ENCODE measurements around the gene PTPMT1. TPM values are rescaled to one million over a fixed set of nuclear protein-coding genes. Genes with fewer than 3 reads are reported as not detected.

The PTPMT1 gene
- total RNA-seq, 1 donor, result 57.9 TPM

GRCh38 chr11:47586098-47586855, 20.9 kb downstream of the PTPMT1 start, which contains the start of gene FAM180B:
Gene FAM180B (plus strand): TSS chr11:47586678. CDS start chr11:47586769, 91 bp downstream.
- Histone ChIP-seq H3K27me3 (ENCODE audit: insufficient read depth, low read length) (no peaks in the 10 kb centered on the region), H3K4me3 (ENCODE audit: low read length) (no peak within 1 kb of the TSS), H3K4me1 (ENCODE audit: insufficient read depth, low read length) (peaks cover 13% of the 10 kb centered on the region), H3K9me3 (ENCODE audit: low read depth, low read length) (no peaks in the 10 kb centered on the region)

GRCh38 chr11:47587039-47587716, 21.8 kb downstream of the PTPMT1 start:
- H3K9me3 ChIP-seq (ENCODE audit: low read depth, low read length), result no peaks in the 10 kb centered on the region
- peaks cover 21% of the 10 kb centered on the region for H3K4me1 ChIP-seq (ENCODE audit: insufficient read depth, low read length)
- peaks cover 3% of the 10 kb centered on the region for H3K27me3 ChIP-seq (ENCODE audit: insufficient read depth, low read length)
- no peak overlapping the region for H3K4me3 ChIP-seq (ENCODE audit: low read length)

- Histone ChIP-seq H3K4me1 (ENCODE audit: insufficient read depth, low read length) (peaks cover 21% of the 10 kb centered on the region), H3K27me3 (ENCODE audit: insufficient read depth, low read length) (peaks cover 7% of the 10 kb centered on the region), H3K4me3 (ENCODE audit: low read length) (no peak overlapping the region), H3K9me3 (ENCODE audit: low read depth, low read length) (no peaks in the 10 kb centered on the region)
Observed at GRCh38 chr11:47587723-47588326, 22.4 kb downstream of the PTPMT1 start.

- peaks cover 18% of the 10 kb centered on the region for H3K27me3 ChIP-seq (ENCODE audit: insufficient read depth, low read length)
Observed at GRCh38 chr11:47589118-47589517, 23.7 kb downstream of the PTPMT1 start.

GRCh38 chr11:47589584-47589976, 24.2 kb downstream of the PTPMT1 start:
- H3K27me3 ChIP-seq (ENCODE audit: insufficient read depth, low read length), result peaks cover 21% of the 10 kb centered on the region
- H3K4me3 ChIP-seq (ENCODE audit: low read length), result no peak overlapping the region
- peaks cover 33% of the 10 kb centered on the region for H3K4me1 ChIP-seq (ENCODE audit: insufficient read depth, low read length)
- H3K9me3 ChIP-seq (ENCODE audit: low read depth, low read length), result no peaks in the 10 kb centered on the region

More at GRCh38 chr11:47589118-47589517, 23.7 kb downstream of the PTPMT1 start:
- Histone ChIP-seq H3K4me3 (ENCODE audit: low read length) (no peak overlapping the region), H3K9me3 (ENCODE audit: low read depth, low read length) (no peaks in the 10 kb centered on the region), H3K4me1 (ENCODE audit: insufficient read depth, low read length) (peaks cover 33% of the 10 kb centered on the region)

GRCh38 chr11:47589977-47590861, 24.8 kb downstream of the PTPMT1 start:
- H3K4me1 ChIP-seq (ENCODE audit: insufficient read depth, low read length), result peaks cover 33% of the 10 kb centered on the region
- no peak overlapping the region for H3K4me3 ChIP-seq (ENCODE audit: low read length)
- peaks cover 26% of the 10 kb centered on the region for H3K27me3 ChIP-seq (ENCODE audit: insufficient read depth, low read length)

GRCh38 chr11:47591764-47592163, 26.4 kb downstream of the PTPMT1 start:
- no peak overlapping the region for H3K4me3 ChIP-seq (ENCODE audit: low read length)
- no peaks in the 10 kb centered on the region for H3K9me3 ChIP-seq (ENCODE audit: low read depth, low read length)
- peaks cover 26% of the 10 kb centered on the region for H3K27me3 ChIP-seq (ENCODE audit: insufficient read depth, low read length)
- peaks cover 33% of the 10 kb centered on the region for H3K4me1 ChIP-seq (ENCODE audit: insufficient read depth, low read length)

More at GRCh38 chr11:47589977-47590861, 24.8 kb downstream of the PTPMT1 start:
- H3K9me3 ChIP-seq (ENCODE audit: low read depth, low read length), result no peaks in the 10 kb centered on the region

GRCh38 chr11:47592251-47592650, 26.9 kb downstream of the PTPMT1 start:
- Histone ChIP-seq H3K27me3 (ENCODE audit: insufficient read depth, low read length) (peaks cover 26% of the 10 kb centered on the region), H3K9me3 (ENCODE audit: low read depth, low read length) (no peaks in the 10 kb centered on the region), H3K4me3 (ENCODE audit: low read length) (no peak overlapping the region), H3K4me1 (ENCODE audit: insufficient read depth, low read length) (peaks cover 33% of the 10 kb centered on the region)

- Histone ChIP-seq H3K4me3 (ENCODE audit: low read length) (no peak overlapping the region), H3K27me3 (ENCODE audit: insufficient read depth, low read length) (peaks cover 26% of the 10 kb centered on the region), H3K4me1 (ENCODE audit: insufficient read depth, low read length) (peaks cover 26% of the 10 kb centered on the region), H3K9me3 (ENCODE audit: low read depth, low read length) (no peaks in the 10 kb centered on the region)
Observed at GRCh38 chr11:47592970-47593369, 27.6 kb downstream of the PTPMT1 start.

- Histone ChIP-seq H3K4me1 (ENCODE audit: insufficient read depth, low read length) (peaks cover 21% of the 10 kb centered on the region), H3K27me3 (ENCODE audit: insufficient read depth, low read length) (peaks cover 26% of the 10 kb centered on the region), H3K4me3 (ENCODE audit: low read length) (no peak overlapping the region), H3K9me3 (ENCODE audit: low read depth, low read length) (no peaks in the 10 kb centered on the region)
Observed at GRCh38 chr11:47593492-47593933, 28.1 kb downstream of the PTPMT1 start.

- H3K4me3 ChIP-seq (ENCODE audit: low read length), result no peak within 1 kb of the TSS
Observed at GRCh38 chr11:47593934-47594855, 28.8 kb downstream of the PTPMT1 start, which contains the start of gene C1QTNF4. Gene C1QTNF4 (minus strand): TSS chr11:47594411. CDS start chr11:47590810, 3,601 bp downstream.

GRCh38 chr11:47595029-47595428, 29.6 kb downstream of the PTPMT1 start:
- Histone ChIP-seq H3K4me1 (ENCODE audit: insufficient read depth, low read length) (peaks cover 20% of the 10 kb centered on the region), H3K9me3 (ENCODE audit: low read depth, low read length) (no peaks in the 10 kb centered on the region), H3K27me3 (ENCODE audit: insufficient read depth, low read length) (peaks cover 26% of the 10 kb centered on the region), H3K4me3 (ENCODE audit: low read length) (no peak overlapping the region)

More at GRCh38 chr11:47593934-47594855, 28.8 kb downstream of the PTPMT1 start, which contains the start of gene C1QTNF4:
- H3K4me1 ChIP-seq (ENCODE audit: insufficient read depth, low read length), result peaks cover 20% of the 10 kb centered on the region
- peaks cover 26% of the 10 kb centered on the region for H3K27me3 ChIP-seq (ENCODE audit: insufficient read depth, low read length)
- H3K9me3 ChIP-seq (ENCODE audit: low read depth, low read length), result no peaks in the 10 kb centered on the region

GRCh38 chr11:47595967-47596366, 30.6 kb downstream of the PTPMT1 start:
- Histone ChIP-seq H3K27me3 (ENCODE audit: insufficient read depth, low read length) (peaks cover 26% of the 10 kb centered on the region), H3K4me1 (ENCODE audit: insufficient read depth, low read length) (peaks cover 20% of the 10 kb centered on the region), H3K4me3 (ENCODE audit: low read length) (no peak overlapping the region), H3K9me3 (ENCODE audit: low read depth, low read length) (no peaks in the 10 kb centered on the region)

Measured in mononuclear cell (primary cell).